HG03442 (cell line): ENCODE results near the gene SNX22.

Source experiments
- ATAC-seq: cut with Tn5 transposase; IDR thresholded peaks from one replicate; pipeline ENCODE4 v1.9.1; 2021; ENCODE audit warnings: mild to moderate bottlenecking, moderate library complexity; ENCODE audit not compliant: unreplicated experiment

The SNX22 gene

DNA sequence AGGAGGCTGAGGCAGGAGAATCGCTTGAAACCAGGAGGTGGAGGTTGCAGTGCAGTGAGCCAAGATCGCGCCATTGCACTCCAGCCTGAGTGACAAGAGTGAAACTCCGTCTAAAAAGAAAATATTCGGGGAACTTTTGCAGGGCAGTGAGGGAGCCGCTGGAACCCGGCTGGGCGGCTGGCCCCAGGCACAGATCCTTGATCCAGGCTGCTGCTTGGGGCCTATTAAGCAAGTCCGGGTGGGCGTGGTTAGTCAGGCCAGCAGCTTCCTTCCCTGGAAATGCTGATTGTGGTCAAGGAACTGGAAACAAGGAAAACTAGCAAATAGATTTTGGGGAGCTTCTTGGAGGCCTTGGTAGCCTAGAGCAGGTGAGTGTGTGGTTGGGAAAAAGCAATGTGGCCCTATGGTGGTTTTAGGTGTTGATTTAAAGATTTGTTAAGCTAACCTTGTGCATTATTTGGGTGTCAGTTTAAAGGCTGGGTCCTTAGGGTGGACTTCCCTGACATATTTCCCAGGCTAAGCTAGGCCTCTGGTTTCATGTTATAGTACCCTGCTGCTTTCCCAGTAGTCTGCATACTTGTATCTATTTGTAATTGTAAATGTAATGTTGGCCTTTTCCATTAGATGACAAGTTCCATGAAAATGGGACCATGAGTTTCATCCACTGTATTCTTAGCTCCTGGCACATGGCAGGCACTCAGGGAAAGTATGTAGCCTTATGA lies 17.7 kb upstream of the SNX22 start:
- no peak for ATAC-seq

DNA sequence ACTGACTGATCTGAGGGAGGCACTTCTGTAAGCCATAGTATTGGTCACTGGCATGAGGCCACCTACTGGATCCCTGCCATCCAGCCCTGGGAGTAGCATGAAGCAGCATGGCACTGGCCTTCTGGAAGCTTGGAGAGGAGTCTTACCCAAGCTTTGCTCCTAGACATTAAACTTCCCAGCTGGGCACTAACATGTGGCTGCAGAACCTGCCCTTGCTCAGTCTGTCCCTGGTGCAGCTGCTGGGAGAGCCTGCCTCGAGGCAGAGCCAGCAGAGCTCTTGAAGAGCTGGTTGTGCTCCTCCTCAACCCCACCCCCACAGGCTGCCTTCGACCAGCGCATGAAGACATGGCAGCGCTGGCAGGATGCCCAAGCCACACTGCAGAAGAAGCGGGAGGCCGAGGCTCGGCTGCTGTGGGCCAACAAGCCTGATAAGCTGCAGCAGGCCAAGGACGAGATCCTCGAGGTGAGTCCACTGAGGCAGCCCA lies 17.1 kb upstream of the SNX22 start:
- ATAC-seq, result no peak

DNA sequence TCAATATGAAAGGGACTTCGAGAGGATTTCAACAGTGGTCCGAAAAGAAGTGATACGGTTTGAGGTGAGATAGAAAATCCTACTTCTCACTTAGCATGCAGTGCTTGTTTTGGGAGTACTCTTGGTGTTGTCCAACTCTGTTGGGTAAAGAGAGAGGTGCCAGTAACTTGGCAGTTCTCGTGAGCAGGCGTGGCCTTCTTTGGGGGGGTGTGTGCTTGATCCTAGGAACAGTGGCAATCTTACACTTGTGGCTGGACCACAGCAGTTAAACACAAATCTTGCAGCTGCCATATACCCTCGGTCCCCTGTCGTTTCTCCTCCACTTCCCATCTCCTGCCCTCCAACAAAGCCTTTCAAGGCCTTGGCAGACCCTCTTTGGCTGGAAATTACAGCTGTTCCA lies 15.2 kb upstream of the SNX22 start:
- ATAC-seq, result no peak

DNA sequence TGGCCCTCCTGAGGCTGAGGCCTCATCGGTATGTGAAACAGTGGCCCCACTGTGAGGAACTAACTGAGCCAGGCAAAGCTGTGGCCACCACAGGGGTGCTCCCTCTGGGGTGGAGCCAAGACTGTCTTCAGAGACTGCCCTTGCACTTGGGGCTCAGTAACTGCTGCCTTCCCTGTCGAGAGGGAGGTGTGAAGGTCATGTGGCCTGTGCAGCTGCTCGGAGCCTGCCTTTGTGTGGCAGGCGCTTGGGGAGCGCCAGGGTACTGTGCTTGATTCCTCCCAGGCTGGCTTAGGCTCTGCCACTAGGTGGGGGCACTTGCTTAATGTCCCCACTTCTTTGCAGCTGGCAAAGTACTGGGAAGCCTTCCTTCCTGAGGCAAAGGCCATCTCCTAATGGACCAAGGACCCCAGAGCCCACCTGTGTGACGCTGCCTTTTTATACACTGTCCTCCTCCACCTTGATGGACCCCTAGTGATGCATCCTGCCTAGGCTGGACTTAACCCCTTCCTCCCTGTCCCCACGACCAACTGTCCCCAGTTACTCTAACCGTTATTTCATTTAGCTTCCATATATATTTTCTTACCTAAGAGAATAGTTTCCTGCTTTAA lies 14.2 kb upstream of the SNX22 start:
- ATAC-seq, result no peak

DNA sequence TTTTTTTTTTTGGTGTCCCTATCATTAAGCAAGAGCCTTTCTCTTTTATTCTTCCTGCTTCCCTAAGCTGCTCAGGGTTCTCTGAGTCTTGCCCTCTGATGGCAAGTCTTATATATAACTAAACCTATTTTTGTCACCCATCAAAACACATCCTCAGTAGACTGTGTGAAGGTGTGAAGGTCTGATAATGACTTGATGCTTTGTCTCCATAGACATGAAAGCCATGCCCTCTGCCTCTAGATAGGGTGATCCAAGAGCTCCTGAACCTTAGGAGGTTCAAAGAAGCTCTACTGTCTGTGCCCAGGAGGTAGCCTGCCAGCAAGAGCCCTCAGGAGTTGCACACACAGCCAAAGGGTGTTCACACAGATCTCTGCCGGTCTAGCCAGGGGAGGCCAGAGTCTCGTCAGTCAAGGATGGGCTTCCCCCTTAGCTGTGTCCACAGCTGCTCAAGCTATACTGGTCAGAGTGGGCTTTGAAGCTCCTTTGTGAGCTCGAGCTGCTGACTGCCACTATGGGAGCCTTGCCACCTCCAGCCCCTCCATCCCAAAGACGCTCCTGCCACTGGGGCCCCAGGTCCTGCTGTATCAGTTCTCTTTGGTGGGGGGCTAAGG lies 13.1 kb upstream of the SNX22 start:
- no peak for ATAC-seq

DNA sequence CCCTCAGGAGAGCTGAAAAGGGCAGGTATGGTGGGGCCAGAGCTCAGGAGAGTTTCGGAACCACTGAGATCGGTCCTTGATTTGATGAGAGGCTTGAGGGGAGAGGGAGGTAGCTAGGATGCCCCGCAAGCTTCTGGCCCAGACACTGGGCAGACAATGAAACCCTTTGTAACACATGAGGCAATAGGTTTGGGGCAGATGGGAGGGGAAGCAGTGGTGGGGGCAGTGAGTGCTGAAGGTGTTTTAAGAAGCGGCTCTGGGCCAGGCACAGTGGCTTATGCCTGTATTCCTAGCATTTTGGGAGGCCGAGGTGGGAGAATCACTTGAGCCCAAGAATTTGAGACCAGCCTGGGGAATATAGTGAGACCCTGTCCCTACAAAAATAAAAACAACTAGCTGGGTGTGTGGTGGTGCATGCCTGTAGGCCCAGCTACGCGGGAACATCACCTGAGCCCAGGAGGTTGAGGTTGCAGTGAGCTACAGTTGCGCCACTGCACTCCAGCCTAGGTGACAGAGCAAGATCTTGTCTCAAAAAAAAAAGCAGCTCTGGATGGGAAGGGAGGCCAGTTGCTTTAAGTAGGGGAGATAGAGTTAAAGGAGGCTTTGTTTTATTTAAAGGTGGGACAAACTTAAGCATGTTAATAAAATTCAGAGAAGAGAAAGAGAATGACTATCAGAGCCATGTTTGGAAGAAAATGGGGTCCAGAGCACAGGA lies 9.6 kb upstream of the SNX22 start:
- no peak for ATAC-seq

DNA sequence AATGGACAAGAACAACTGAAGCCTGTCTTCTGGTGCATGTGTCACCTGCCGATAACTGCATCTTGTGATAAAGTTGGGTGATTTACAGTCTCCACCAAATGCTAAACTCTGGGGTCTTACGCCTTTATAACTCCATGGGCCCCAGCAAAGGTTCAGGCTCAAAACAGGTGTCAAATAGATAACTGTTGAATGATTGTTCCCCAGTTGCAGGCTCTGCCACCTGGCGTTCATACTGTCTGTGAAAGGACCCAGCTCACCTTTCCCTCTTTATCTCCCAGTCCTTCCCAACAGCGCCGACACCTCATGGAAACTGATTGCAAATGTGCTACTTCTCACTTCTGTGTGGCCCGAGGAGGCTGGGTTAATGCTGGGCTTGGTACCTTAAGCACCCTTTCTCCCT lies 8.3 kb upstream of the SNX22 start:
- ATAC-seq, result no peak

DNA sequence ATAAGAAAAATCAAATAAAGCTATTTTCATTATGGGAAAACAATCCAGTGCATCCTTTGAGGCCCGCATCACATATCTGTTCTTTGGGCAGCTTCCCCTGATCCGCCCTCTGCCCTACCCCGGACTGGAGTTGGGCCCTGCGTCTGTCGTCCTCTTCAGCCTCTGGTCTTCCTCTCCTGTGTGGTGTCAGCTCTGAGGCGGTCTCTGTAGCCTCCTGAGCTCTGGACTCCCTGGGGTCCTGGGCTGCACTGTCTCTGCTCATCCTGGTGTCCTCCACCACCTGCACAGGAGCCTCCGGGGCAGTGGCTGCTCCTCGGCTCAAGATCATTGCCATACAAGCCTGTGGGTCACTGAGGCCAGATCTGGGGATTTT lies 7.4 kb upstream of the SNX22 start:
- no peak for ATAC-seq

DNA sequence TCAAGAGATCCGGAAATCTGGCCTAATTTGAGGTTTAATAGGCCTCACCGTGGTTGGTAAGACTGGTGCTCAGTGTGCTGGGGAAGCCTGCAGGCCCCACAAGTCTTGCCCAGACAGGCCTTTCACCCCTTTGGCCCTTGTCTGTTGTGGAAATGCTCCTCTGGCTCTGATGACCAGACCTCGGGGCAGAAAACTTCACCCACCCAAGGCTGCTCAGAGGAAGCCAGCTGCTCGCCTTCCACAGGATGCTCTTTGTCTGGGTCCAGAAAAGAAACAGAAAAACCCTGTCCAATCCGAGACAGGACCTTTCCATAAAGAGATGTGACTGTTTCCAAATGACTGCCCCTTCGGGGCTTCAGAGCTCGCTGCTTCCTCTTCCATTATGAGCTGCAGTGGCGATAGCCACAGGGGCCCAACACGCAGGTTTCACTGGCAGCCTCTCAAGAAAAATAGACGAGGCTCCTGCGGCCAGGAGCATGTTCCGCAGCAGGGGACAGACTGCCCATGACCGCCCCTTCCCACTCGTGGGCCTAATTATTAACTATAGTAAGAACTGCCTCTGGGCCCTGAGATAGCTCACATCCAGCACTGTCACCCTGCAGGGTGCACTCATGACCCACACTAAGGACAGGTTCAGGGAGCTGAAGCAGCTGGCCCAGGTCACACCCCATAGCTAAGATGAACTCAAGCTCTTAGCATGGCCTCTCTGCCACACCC lies 6.8 kb upstream of the SNX22 start:
- peak; percentile 74 for ATAC-seq

DNA sequence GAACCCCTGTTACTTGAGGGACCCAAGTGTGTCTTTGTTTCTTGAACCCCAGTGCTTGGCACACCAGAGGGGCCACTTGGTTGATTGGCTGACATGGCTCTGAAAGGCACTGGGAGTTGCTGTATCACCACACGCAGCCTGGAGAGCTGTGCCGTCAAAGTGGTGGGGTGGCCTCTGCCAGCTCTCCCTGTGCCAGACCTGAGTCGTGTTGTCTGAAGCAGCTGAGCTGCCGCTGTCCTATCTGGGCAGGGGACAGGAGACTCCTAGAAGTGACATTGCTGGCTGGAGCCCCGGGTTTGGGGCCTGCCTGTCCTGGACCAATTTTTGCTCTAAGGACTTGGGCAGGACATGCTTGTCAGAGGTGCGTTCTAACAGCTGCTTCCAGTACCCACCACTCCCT lies 5.5 kb upstream of the SNX22 start:
- no peak for ATAC-seq

DNA sequence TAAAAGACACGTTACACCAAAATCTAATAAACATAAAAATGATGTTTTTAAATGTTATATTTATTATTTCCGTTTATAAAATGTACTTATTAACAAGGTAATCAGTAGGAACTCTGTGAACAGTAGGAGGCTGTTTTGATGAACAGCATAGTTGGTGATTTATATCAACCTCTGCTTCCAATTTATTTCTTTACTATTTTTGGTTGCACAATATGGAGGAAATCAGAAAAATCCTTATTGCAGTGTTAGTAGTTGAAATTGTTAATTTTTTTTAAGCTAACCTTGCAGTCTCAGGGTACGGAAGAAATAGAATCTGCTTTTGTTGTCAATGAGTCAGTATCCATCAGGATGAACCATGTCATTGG lies 5.0 kb upstream of the SNX22 start:
- no peak for ATAC-seq

DNA sequence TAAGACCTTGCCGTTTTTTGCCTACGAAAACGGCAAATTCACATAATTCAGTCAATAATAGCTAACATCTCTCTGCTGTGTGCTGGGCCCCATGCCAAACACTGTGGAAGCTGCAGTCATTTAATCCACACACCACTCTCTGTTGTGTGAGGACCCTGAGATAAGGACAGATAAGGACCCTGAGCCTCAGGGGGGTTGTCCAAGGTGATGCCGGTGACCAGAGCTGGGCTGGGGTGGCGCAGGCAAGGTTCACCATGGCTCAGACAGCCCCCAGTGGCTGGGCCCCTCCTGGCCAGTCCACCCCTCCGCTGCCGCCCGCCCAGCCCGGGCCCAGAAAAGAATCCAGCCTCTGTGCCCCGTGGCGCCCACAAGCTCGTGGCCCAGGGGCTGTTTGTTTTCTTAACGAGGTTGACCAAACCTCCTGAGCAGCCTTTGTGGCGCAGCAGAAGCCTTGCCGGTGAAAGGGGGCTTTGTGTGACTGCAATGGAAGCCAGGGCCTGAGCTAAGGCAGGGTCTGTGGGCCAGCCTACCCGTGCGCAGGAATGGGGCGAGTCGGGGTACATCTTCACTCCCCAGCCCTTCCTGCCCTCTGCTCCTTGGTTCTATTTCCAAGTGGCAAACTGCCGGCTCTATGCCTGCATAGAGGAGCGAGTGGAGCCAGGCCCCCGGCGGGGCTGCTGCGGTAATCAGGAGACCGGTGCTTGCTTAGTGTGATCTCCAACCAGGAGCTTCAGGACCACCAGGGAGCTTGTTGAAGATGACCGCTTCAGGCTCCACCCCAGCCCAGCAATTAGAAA lies 4.4 kb upstream of the SNX22 start:
- ATAC-seq, result no peak

DNA sequence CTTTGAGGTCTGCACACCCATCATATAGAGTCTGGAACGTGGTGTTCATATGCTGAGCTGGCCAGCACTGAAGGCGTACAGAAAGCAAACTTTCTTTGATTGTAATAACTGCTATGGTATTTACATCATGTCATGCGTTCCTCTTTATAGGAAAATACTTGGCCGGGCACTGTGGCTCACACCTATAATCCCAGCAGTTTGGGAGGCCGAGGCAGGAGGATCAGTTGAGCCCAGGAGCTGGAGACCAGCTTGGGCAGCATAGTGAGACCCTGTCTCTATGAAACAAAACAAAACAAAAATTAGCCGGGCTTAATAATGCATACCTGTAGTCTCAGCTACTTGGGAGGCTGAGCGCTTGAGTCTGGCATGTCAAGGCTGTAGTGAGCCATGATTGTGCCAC lies 3.4 kb upstream of the SNX22 start:
- no peak for ATAC-seq

DNA sequence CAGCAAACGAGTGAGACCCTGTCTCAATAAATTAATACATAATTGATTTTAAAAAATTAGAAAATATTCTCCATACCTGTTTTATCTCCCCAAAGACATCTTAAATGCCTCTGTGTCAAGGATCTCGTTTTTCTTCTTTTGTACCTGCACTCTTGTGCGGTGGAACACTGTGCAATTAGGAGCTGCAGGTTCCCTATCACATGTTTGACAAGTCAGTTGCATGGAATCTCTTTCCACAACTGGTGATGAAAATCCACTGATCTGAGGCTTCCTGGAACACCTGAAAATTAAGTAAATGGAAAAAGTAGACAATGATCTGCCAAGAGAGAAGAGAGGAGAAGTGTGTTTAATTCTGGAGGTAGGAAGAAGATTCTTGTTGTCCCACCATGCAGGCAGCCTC lies 3.0 kb upstream of the SNX22 start:
- ATAC-seq, result no peak

DNA sequence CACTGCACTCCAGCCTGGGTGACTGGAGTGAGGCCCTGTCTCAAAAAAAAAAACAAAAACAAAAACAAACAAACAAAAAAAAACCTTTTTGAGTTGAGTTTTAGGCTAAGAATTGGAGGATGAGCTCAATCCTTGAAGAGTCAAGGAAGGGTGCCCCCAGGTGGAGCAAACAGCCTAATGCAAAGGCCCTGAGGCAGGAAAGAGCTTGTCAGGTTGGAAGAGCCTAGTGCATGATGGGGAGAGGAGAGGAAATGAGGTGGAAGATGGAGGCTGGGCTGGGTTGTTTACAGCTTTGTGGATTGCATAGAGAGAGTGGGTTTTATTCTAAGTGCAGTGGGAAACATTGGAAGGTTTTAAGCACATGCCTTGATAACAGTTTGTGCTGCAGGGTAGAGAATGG lies 2.1 kb upstream of the SNX22 start:
- ATAC-seq, result no peak

DNA sequence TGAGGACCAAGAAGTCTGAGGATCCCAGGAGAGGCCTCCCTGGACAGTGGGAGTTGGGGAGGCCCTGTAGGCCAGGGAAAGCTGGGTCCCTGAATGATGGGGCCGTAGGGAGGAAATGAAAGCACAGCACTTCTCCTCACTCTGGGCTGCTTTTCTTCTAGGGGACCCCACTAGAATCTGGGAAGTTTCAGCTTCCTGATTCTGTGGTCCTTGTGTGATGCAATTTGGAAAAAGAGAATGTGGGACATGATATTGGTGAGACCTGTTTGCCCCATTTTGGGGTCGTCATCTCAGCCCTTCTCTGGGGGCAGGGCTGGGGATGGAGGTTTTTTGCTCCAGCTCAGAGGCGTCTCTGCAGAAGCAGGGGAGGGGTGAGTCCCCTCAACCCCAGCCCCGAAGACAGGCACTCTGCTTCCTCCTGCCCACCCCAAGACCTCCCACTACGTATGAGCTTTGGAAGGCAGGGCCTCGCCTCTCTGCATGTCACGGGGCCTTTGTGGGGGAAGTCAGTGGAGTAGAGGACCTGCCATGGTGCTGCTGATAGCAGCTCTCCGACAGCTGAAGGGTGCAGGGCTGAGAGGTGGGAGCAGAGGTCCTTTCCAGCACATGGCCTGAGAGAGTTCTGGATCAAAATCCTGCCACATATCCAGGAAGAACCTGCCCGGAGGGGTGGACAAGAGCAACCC lies 1.5 kb upstream of the SNX22 start:
- no peak for ATAC-seq

DNA sequence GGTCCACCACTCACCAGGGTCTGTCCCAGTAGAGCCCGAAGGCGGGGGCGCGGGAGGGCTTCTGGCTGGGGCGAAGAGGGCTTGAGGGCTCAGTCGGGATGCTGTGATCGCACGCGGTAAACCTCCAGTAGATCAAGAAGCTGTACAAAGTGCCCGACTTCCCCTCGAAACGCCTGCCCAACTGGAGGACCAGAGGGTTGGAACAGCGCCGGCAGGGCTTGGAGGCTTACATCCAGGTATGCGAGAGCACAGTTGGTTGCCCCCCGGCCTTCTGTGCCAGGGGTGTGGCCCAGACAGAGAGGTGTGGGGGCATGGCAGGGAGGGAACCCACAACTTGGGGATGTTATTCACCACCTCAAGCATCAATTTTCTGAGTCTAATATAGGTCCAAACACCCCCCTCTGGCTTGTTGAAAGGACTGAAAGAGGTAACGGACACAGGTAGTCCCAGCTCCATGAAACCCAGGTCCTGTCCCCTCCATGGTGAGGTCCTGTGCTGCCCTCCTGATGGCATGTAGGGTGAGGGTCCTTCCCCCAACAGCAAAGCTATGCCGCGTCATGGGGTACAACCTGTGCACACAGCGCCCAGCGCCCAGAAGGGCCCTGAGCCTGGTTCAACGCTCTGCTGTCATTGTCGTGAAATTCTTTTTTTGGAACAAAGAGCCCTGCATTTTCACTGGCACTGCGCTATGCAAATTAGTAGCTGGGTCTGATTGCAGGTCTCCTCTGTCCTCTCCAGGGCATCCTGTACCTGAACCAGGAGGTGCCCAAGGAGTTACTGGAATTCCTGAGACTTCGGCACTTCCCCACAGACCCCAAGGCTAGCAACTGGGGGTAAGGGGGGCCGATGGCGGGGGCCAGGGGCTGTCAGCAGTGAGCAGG lies 1.2 kb downstream of the SNX22 start:
- ATAC-seq, result no peak

DNA sequence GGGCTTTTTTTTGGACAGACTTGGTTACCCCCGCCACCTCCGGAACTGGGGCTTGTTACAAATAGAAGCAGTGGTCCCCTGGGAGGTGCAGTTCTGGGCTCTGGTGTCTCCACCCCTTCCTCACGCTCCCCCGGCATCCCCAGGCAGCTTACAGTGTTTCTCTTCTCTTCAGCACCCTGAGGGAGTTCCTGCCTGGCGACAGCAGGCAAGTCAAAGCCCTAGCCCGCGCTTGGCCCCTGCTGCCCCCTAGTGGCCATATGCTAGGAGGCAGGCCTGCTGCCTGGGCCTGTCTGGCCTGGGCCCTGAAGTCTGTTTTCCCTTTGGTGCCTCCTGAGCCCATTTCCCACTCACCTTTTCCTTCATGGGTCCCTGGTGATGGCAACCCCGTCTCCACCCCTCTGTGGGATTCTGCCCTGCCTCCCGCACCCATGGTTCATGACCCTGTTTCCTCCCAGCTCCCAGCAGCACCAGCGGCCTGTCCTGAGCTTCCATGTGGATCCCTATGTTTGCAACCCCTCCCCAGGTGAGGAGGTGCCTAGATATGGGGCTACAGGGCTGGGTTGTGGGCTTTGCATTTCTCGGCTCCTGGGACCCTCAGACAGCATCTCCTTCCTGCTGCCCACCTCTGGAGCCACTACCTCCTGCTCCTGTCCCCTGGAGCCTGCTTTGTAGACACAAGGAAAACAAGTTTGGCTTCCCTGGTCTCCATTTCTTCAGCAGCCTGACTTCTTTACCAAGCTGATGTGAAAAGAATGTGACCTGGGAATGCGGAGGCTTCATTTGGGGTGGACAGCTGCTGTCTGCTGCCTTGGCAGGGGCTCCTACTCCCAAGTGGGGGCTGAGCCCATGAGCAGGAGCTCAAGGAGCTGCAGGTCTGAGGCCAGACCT lies 2.2 kb downstream of the SNX22 start:
- ATAC-seq, result peak; percentile 48
